ENCODE results near the gene CAP1. TPM values are rescaled to one million over a fixed set of nuclear protein-coding genes. Genes with fewer than 3 reads are reported as not detected.

CAP1 gene
- total and polyA plus RNA-seq, 2 of the 13 experiments (the other 11 are each of a cell fraction or from before 2014, with no cell fraction given) = 174 to 195 TPM

- TF ChIP-seq ZNF740 (CRISPR knock-in tag; IDR thresholded peaks at IDR 0.05) (no peak), YEATS2 (CRISPR knock-in tag; IDR thresholded peaks at IDR 0.05; ENCODE audit: borderline replicate concordance) (peak; percentile 74), PRDM10 (CRISPR knock-in tag; IDR thresholded peaks at IDR 0.05; ENCODE audit: low read depth) (no peak), ZNF557 (CRISPR knock-in tag; IDR thresholded peaks at IDR 0.05) (0 out of 2 replicates have a peak, but pooled peaks have one; percentile 78), ZBTB3 (CRISPR knock-in tag; IDR thresholded peaks at IDR 0.05; ENCODE audit: borderline replicate concordance, low read depth) (peak; percentile 39; the same call in 1 of the 2 replicates), ZNF33B (CRISPR knock-in tag; IDR thresholded peaks at IDR 0.05) (0 out of 2 replicates have a peak, but pooled peaks have one; percentile 39), GLI4 (CRISPR knock-in tag; IDR thresholded peaks at IDR 0.05; ENCODE audit: borderline replicate concordance) (0 out of 2 replicates have a peak, but pooled peaks have one; percentile 28), IRF9 (CRISPR knock-in tag; IDR thresholded peaks at IDR 0.05; ENCODE audit: borderline replicate concordance) (peak; percentile 79; the same call in 1 of the 2 replicates), ZNF383 (CRISPR knock-in tag; IDR thresholded peaks at IDR 0.05; ENCODE audit: borderline replicate concordance) (no peak), ZNF660 (CRISPR knock-in tag; IDR thresholded peaks at IDR 0.05; ENCODE audit: borderline replicate concordance, low read depth) (no peak), ZNF616 (CRISPR knock-in tag; IDR thresholded peaks at IDR 0.05; ENCODE audit: low read depth) (0 out of 2 replicates have a peak, but pooled peaks have one; percentile 23), ATF7-NPFF (CRISPR knock-in tag; IDR thresholded peaks at IDR 0.05; ENCODE audit: low read depth) (peak; percentile 88), ZFP36 (IDR thresholded peaks at IDR 0.05; ENCODE audit: borderline replicate concordance, low read depth, low read length, partially characterized antibody) (no peak), PAX8 (CRISPR knock-in tag; IDR thresholded peaks at IDR 0.05; ENCODE audit: borderline replicate concordance) (no peak), SKI (IDR thresholded peaks at IDR 0.05; ENCODE audit: partially characterized antibody) (no peak), ZNF83 (CRISPR knock-in tag; IDR thresholded peaks at IDR 0.05; ENCODE audit: borderline replicate concordance) (0 out of 2 replicates have a peak, but pooled peaks have one; percentile 11), ZNF619 (CRISPR knock-in tag; IDR thresholded peaks at IDR 0.05) (peak; percentile 90; the same call in 1 of the 2 replicates), ZBTB25 (CRISPR knock-in tag; IDR thresholded peaks at IDR 0.05) (no peak; the same call in 1 of the 2 replicates), ZBTB39 (CRISPR knock-in tag; IDR thresholded peaks at IDR 0.05) (0 out of 2 replicates have a peak, but pooled peaks have one; percentile 62)
Measured at GRCh38 chr1:40096977-40097782, 56.7 kb downstream of the CAP1 start, which contains the start of gene PPT1 (continued).
